Kidney (tissue), 14 donors: ENCODE measurements around the gene SMCO4. TPM values are rescaled to one million over a fixed set of nuclear protein-coding genes. Genes with fewer than 3 reads are reported as not detected.
"Not testable (repeated sequence)": the region's sequence is repeated elsewhere in the genome, so short reads cannot be mapped to it uniquely, and the experiment has no call there.

ENCODE experiments used
- DNase-seq, 5 donors: peaks; one replicate each; pipeline ENCODE4 v3.0.0-alpha.2; 2013 to 2020
- FAIRE-seq: peaks from 2 replicates; lab custom pipeline; 2012; peaks lifted over from hg19 to GRCh38; lab: Jason Lieb, UNC
- H3K27ac ChIP-seq, 2 donors: one replicate each; pipeline ENCODE4 v1.7.0; 2013; ENCODE audit warnings: low read depth in 2 of 2, low read length in 2 of 2, inconsistent platforms in 1 of 2
- H3K27me3 ChIP-seq: one replicate; pipeline ENCODE4 v1.7.1; 2013; ENCODE audit warnings: low read length, inconsistent platforms; ENCODE audit not compliant: control insufficient read depth, insufficient read depth
- H3K36me3 ChIP-seq, 3 donors: one replicate each; pipeline versions ENCODE4 v1.7.0 to v1.7.1; 2013; ENCODE audit warnings: low read length in 3 of 3, control low read depth in 1 of 3, inconsistent platforms in 1 of 3; ENCODE audit not compliant: insufficient read depth in 3 of 3, control insufficient read depth in 2 of 3
- H3K4me1 ChIP-seq, 3 donors: one replicate each; pipeline versions ENCODE4 v1.7.0 to v1.7.1; 2013; ENCODE audit warnings: low read length in 3 of 3, inconsistent platforms in 1 of 3, low read depth in 1 of 3; ENCODE audit not compliant: control insufficient read depth in 2 of 3, insufficient read depth in 2 of 3
- H3K4me3 ChIP-seq, 3 donors: one replicate each; pipeline versions ENCODE4 v1.7.0 to v1.8.1; 2013; ENCODE audit warnings: low read length in 3 of 3, control low read depth in 1 of 3, inconsistent platforms in 1 of 3
- H3K9ac ChIP-seq, 3 donors: one replicate each; pipeline versions ENCODE4 v1.7.0 to v1.7.1; 2013; ENCODE audit warnings: low read length in 3 of 3, control low read depth in 1 of 3, inconsistent platforms in 1 of 3
- H3K9me3 ChIP-seq, 3 donors: one replicate each; pipeline versions ENCODE4 v1.7.0 to v1.7.1; 2013; ENCODE audit warnings: low read length in 3 of 3, control low read depth in 1 of 3, inconsistent platforms in 1 of 3; ENCODE audit not compliant: control insufficient read depth in 2 of 3, insufficient read depth in 1 of 3
- intact Hi-C: fragments of 100-400 bp; cut with DNase I; formaldehyde crosslinking; loops from one replicate; pipeline ENCODE4 v1.11.1; 2022
- polyA plus RNA-seq: library from polyadenylated mRNA; stranded (reverse); fragments of 350-450 nt; fragmentation: Illumina TruSeq; extraction: RNeasy Lipid Tissue Mini Kit (QIAGEN cat#74804); gene quantifications from one replicate; pipeline ENCODE4 v1.2.3, GENCODE V29; 2014; ENCODE audit warnings: low read depth, low replicate concordance; ENCODE audit not compliant: insufficient read depth
- total RNA-seq: library from RNA; stranded (reverse); fragmentation: NEBNext Ultra II Directional; extraction: Animal tissue kit (Norgen Biotek cat#: 25700); gene quantifications from one replicate; pipeline ENCODE4 v1.2.1, GENCODE V29; 2021
- TF ChIP-seq, protein P1 (sequence below): IDR thresholded peaks from 3 replicates; pipeline ENCODE4 v1.5.1; 2012; ENCODE audit warnings: mild to moderate bottlenecking, moderate library complexity, borderline replicate concordance; ENCODE audit not compliant: insufficient read depth; ENCODE audit errors: extremely low read depth
- donor health status: control.
- donor health status: control.
- donor health status: control.
- donor health status: control.
- donor health status: control.
- donor health status: DM: yes; HTN: yes; CAD: no.
- donor health status: Normal renal cell carcinoma (clear cell type).

Gene SMCO4
- total and polyA plus RNA-seq, 2 donors from 2014 or later, result 33.0 to 102 TPM

DNA sequence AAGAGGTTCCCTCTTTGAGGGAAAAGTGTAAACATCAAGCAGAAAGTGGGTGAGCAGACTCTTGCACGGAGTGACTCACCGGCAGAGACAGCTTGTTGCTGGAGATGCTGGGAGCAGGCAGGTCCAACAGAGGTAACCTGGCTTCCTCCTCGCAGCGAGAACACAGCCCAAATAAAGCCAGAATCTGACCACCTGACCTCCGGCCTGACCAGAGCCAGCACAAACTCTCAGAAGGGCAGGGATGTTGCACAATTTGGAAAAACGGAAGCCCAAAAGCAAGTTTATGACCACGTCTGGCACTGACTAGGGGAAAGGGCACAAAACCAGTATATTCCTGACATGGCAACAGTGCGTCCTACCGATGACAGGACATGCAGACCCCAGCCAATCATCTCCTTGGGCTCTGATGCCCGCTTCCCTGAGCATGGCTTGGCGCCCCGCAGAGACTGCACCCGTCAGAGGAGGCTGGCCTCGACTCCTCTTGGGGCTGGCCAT is 5.4 kb downstream of the SMCO4 start:
- no peaks in the 10 kb centered on the region for H3K36me3 ChIP-seq
- no peak overlapping the region for H3K27ac ChIP-seq
- H3K4me3 ChIP-seq, result no peak overlapping the region
- intact Hi-C loops, result no loop called here
- DNase-seq, result no peak
- peaks cover 0 to 17% (median 6%) of the 10 kb centered on the region in 3 donors for H3K4me1 ChIP-seq
- no peaks in the 10 kb centered on the region for H3K27me3 ChIP-seq
- TF ChIP-seq, protein P1, sequence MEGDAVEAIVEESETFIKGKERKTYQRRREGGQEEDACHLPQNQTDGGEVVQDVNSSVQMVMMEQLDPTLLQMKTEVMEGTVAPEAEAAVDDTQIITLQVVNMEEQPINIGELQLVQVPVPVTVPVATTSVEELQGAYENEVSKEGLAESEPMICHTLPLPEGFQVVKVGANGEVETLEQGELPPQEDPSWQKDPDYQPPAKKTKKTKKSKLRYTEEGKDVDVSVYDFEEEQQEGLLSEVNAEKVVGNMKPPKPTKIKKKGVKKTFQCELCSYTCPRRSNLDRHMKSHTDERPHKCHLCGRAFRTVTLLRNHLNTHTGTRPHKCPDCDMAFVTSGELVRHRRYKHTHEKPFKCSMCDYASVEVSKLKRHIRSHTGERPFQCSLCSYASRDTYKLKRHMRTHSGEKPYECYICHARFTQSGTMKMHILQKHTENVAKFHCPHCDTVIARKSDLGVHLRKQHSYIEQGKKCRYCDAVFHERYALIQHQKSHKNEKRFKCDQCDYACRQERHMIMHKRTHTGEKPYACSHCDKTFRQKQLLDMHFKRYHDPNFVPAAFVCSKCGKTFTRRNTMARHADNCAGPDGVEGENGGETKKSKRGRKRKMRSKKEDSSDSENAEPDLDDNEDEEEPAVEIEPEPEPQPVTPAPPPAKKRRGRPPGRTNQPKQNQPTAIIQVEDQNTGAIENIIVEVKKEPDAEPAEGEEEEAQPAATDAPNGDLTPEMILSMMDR, result no peak
- H3K9ac ChIP-seq, result no peak overlapping the region
- no peak for FAIRE-seq
- H3K9me3 ChIP-seq, result no peaks in the 10 kb centered on the region

DNA sequence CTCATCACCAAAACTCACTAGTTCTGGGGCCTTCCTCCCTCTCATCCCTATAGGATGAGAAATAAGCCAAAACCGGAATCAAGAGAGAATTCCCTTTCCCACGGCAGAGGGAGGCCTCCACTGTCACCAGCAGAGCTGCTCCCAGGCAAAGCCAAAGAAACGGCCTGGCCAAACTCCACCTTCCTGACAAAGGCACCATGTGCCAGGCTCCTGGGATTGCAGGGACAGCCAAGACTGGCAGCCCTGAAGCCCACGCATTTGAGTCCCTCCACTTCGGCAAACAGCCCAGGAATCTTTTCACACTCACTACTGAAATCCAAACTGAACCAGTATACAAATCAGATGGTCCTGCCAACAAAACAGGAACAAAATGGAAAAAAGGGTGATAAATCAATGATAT is 6.1 kb downstream of the SMCO4 start:
- FAIRE-seq, result no peak
- H3K27ac ChIP-seq, result peak overlapping the region in 1 of 2 donors; percentile 23
- H3K9me3 ChIP-seq, result no peaks in the 10 kb centered on the region
- H3K4me3 ChIP-seq, result no peak overlapping the region
- H3K9ac ChIP-seq, result no peak overlapping the region
- TF ChIP-seq, protein P1, result no peak
- no peaks in the 10 kb centered on the region for H3K27me3 ChIP-seq
- no peak for DNase-seq
- no peaks in the 10 kb centered on the region for H3K36me3 ChIP-seq
- intact Hi-C loops, result no loop called here
- peaks cover 0 to 13% (median 4%) of the 10 kb centered on the region in 3 donors for H3K4me1 ChIP-seq

DNA sequence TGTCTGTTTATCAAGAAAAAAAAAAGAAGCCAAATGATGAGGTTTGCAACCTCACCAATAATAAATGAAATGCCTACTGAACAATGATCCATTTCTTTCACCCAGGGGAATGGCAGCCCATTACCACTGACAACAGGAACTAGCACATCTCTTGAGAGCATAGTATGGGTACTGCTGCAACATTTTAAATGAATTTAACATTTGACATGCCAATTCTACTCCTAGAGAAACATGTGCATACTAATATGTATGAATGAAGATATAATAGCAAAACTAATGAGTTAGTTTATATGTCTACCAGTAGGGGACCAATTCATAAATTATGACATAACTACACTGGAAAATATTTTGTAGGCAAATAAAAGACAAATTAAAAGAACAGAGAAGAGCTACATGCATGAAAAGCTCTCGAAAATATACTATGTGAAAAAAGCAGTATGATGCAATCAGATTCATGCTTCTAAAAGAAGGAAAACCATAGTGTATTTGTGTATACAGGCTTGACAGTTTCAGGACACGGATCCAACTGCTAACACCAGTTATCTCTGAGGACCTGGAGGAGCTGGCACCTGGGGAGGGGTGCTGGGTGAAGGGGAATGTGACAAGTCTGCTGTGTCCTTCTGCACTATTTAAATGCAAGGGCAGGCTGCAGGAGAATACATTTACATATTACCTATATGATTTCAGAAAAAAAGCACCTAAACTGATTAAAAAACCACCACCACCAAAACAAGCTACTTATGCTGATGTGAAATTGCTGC is 6.9 kb downstream of the SMCO4 start:
- intact Hi-C loops, result no loop called here
- H3K9me3 ChIP-seq, result no peaks in the 10 kb centered on the region
- H3K4me1 ChIP-seq, result peaks cover 0 to 13% (median 0%) of the 10 kb centered on the region in 3 donors
- H3K36me3 ChIP-seq, result no peaks in the 10 kb centered on the region
- H3K27me3 ChIP-seq, result no peaks in the 10 kb centered on the region
- DNase-seq (no peak), FAIRE-seq (no peak)
- H3K9ac ChIP-seq, result no peak overlapping the region
- no peak overlapping the region for H3K4me3 ChIP-seq
- H3K27ac ChIP-seq, result no peak overlapping the region
- TF ChIP-seq, protein P1, result no peak

DNA sequence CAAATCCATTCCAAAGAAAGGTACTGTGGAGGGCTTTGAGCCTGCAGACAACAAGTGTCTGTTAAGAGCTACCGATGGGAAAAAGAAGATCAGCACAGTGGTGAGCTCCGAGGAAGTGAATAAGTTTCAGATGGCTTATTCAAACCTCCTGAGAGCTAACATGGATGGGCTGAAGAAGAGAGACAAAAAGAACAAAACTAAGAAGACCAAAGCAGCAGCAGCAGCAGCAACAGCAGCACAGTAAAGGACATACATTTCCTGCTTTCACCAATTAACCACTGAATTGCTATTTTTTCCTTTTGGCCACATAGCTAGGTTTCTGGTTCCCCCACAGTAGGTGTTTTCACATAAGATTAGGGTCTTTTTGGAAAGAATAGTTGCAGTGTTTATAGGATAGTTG is 7.6 kb downstream of the SMCO4 start:
- H3K36me3 ChIP-seq, H3K27ac ChIP-seq, FAIRE-seq, intact Hi-C loops, H3K9me3 ChIP-seq, H3K9ac ChIP-seq, H3K4me3 ChIP-seq, DNase-seq, H3K27me3 ChIP-seq: not testable (repeated sequence)
- H3K4me1 ChIP-seq, result peaks cover 0 to 13% (median 0%) of the 10 kb centered on the region in 3 donors
